NCI-H2171 treated with DMSO at 0.1 percent for 48 hours (cell line): ENCODE results near the gene RHOG.

Source experiments
- DNase-seq: peaks from one replicate; lab custom pipeline; 2025; lab: John Stamatoyannopoulos, UW

RHOG gene

DNA sequence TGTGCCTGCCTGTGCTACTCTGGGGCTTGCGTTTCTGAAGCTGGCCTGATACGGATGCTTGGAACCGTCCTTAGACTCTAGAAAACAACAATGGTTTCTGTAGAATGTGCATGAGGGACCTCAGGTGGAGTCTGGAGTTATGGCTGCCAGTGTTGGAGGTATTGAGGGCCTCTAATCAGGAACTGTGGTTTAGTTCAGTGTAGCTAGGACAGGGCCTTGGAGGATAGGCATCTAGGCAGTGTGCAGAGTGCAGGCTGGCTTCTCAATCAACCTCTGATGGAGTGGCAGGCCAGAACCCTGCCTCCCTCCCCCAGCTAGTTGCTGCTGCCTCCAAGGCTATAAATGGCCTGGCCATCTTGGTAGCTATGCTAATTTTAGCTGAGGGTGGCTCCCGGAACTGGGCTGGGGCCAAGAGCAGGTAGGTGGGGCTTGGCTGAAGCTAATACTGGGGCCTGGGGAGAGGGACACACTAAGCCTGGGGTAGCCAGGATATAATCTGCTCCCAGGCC lies 18.7 kb upstream of the RHOG start:
- no peak for DNase-seq

DNA sequence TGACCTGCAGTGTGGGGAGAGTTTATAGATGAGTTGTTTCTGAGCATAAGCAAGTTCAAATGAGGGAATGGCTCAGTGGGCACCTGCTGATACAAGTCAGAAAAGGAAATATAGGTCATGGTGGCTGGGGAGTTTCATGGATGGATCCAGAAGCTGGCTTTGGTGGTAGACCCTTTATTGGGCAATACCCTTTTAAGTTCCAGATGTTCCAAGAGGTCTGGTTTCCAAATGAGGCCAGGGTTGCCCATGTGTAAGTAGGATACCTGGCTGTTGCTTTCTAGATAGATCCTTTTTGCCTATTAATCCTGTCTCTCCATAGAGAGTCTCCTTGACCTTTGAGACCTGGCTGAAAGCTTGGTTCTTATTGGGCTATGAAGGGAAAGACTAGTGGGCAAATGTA lies 16.9 kb upstream of the RHOG start:
- no peak for DNase-seq

DNA sequence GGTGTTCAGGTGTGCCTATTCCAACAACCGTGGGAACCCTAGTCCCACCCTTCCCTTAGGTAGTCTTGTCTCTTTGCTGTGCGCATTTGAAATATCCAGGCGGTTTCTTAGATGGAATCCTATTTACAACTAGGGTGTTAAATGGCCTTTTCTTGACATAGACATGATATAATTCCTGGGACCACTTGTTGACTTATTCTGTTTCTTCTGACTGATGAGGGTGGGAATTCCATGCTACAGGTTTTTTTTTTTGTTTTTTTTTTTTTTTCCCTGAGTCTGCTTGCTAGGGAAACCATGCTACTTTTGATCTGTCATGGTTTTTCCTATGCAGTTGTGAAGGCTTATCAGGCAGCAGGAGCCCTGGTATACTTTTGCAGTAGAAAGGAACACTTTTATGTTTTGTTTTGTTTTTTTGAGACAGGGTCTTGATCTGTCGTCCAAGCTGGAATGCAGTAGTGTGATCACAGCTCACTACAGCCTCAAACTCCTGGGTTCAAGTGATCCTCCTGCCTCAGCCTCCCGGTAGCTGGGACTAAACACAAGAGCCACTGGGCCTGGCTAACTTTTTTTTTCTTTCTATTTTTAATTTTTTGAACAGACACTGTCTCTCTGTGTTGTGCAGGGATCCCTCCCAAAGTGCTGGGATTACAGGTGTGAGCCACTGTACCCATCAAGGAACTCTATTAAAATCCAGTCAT lies 16.2 kb upstream of the RHOG start:
- DNase-seq = no peak

GRCh38 chr11:3855808-3856491 lies 15.2 kb upstream of the RHOG start:
- peak; percentile 2 for DNase-seq

DNA sequence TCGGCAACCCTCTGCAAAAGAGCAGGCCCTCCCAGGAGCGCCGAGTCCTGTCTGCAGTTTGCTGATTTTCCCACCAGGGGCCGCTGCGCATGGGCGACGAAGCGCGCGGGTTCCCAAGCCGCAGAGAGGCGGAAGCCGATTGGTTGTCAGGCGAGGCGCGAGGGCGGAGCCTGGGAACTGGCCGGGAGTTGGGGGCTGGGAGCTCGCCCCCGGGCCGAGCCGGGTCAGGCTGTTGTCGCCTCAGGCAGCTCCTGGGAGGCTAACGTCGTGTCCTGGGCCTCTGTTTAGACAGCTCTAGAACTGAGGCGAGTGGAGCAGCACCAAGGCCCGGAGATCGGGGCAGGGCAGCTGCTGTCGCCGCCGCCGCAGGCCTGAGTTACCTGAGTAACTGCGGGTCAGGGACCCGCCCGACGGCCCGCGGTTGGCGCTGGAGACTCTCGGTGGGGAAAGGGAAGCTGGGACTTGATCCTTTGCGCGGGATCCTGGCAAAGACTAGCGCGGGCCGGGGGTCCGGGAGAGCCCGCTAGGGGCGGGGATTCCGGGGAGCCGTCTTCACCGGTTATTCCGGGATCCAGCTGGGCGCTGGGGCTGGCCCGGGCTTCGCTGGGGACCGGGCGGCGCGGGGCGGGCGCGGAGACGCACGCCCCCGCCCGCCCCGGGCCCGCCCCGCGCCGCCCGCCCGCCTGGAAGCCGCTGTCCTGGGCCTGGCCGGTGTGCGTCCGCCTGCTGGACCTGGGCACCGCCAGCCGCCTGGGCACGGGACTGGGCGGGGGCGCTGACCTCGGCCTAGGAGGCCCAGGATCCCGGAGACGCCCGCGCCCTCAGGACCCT lies 14.4 kb upstream of the RHOG start, which contains the start of gene STIM1:
Gene STIM1 (plus strand): TSS at position 688 of the 831 bp plus-strand sequence. CDS start 607 bp downstream, outside the sequence.
- peak; percentile 72 for DNase-seq

GRCh38 chr11:3854660-3854976 lies 13.9 kb upstream of the RHOG start:
- DNase-seq = no peak

GRCh38 chr11:3853899-3854659 lies 13.3 kb upstream of the RHOG start:
- no peak for DNase-seq

DNA sequence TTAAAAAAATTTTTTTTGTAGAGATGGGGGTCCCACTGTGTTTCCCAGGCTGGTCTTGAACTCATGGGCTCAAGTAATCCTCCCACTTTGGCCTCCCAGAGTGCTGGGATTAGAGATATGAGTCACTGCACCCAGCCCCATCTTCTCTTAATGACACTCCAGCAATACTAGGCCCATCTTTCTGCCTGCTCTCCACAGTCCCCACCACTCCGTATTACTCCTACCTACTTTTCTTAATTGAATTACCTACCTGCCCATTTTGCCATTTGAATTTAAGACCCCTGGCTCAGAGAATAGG lies 12.7 kb upstream of the RHOG start:
- no peak for DNase-seq

- DNase-seq = peak; percentile 7
Observed at GRCh38 chr11:3849297-3849874, 8.6 kb upstream of the RHOG start.

GRCh38 chr11:3845670-3846069 lies 4.9 kb upstream of the RHOG start:
- DNase-seq = no peak

- no peak for DNase-seq
Observed at GRCh38 chr11:3845246-3845645, 4.5 kb upstream of the RHOG start.

- no peak for DNase-seq
Observed at GRCh38 chr11:3843326-3843725, 2.6 kb upstream of the RHOG start.

DNA sequence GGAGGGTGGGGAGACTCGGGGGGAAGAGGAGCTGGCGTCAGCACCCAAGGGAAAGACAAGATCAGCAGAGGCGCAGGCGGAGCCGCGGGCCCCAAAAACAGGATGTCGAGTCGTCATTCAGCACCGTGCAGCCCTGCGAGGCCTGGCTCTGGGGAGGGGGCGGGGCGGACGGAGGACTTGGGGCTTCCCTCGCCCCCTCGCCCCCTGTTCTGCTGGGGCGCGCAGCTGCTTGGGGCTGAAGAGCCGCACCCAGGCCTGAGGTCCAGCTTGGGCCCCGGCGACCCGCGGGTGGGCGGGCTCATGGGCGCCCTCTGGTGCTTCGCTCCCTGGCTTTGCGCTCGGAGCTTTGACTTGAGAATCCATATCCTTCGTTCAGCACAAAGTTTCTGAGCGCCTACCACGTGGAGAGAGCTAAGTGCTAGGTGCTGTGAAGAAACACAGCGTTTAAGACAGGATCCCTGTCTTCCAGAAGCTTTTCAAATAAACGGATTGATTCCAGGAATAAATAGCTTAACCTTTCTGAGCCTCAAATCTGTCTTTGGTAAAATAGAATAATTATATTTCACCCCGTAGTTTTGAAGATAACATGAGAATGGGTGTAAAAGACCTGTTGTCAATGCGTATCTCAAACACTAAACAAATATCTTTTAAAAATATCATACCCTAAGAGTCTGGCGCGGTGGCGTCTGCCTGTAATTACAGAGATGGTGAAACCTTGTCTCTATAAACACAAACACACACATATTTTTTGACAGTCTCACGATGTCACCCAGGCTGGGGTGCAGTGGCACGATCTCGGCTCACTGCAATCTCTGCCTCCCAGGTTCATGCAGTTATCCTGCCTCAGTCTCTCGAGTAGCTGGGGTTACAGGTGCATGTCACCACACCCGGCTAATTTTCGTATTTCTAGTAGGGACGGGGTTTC lies 929 bp upstream of the RHOG start:
- DNase-seq = peak; percentile 58

- no peak for DNase-seq
Observed at GRCh38 chr11:3840004-3840869, 522 bp downstream of the RHOG start.

DNA sequence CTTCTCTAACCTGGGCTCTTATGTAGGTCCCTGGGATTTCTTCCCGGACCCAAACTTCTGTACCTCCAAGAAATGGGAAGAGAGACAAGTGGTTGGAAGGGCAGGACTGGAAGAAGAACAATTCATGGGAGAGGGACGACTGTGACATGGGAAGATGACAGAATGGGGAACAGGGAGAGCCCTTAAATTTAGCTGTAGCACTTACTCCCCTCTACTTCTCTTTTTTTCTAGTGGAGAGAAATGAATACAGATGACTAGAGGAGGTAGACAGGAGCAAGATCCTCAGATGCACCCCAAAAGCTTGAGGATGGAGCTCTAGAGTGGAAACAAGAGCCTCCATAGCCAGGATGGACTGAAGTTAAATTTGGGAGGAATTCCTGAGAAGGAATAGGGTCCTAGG lies 2.3 kb downstream of the RHOG start:
- DNase-seq = no peak

DNA sequence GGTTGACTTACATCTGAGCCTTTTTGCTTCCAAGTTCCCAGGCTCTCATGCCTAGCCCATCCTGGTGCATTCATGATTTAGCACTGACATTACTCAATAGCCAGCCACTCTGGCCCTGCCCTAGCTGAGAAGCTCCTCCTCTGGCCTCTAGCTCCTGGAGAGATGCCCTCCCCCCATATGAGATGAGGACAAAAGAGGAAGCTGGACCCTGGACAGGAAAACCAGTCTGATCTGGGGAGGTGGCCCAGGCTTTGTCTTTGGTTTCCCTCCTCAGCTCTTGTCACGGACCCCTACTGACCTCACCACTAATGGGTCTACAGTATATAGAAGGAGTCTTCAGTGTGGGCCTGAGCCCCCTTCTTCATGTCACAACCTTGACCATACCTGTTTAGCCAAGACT lies 3.0 kb downstream of the RHOG start:
- DNase-seq = no peak

- DNase-seq = no peak
Observed at GRCh38 chr11:3836903-3837302, 3.9 kb downstream of the RHOG start.

- DNase-seq = no peak
Observed at GRCh38 chr11:3835751-3836150, 5.0 kb downstream of the RHOG start.

DNA sequence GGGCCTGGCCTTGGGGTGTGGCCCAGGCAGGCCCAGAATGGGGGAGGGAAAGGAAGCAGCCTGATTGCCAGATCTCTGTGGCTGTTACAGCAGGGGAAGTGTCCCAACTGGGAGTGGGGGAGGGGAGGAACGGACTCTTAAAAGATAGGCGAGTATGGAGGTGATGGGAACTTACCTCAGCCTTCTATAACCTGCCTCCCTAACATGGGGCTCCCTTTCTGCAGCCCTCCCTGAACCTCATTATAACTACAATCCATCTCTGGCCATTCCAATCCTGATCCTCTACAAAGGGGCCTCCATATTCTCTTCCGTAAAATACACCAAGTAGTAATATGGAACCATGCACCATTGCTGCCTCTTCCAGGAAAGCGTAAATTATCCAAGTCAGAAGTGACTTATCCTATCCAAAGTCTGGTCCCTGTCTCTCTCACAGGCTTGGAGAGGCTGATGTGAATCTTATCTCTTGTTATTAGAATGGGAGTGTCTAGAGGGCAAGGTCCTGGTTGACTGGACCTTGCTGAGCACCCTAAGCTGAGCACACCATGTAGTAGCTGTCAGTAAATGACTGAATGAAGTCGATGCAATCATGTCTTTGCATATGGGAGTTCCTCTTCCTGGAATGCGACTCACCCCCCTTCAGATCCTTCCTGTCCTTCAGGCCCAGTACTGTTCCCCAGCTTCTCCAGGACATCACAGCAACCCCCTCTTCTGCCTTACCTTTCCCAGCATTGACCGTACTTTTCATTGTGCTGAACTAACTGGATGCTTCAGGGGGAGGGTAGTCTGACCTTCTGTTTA lies 5.9 kb downstream of the RHOG start:
- DNase-seq = no peak
